Spinal cord (tissue), 10 donors: ENCODE data around the gene DDX20. TPM values are rescaled to one million over a fixed set of nuclear protein-coding genes. Genes with fewer than 3 reads are reported as not detected.

Experiments
- DNase-seq, 6 donors: peaks; one replicate each; pipeline versions ENCODE4 v3.0.0 to v3.0.0-alpha.2; 2013 to 2015; ENCODE audit warnings: low spot score in 6 of 6, low read depth in 4 of 6
- H3K27ac ChIP-seq: one replicate; pipeline ENCODE4 v1.5.1; 2013; ENCODE audit warnings: low read depth, low read length, control low read depth
- H3K27me3 ChIP-seq: one replicate; pipeline ENCODE4 v1.6.1; 2013; ENCODE audit warnings: low read length; ENCODE audit not compliant: control insufficient read depth, insufficient read depth
- H3K36me3 ChIP-seq: one replicate; pipeline ENCODE4 v1.6.1; 2013; ENCODE audit warnings: low read length; ENCODE audit not compliant: control insufficient read depth, insufficient read depth
- H3K4me1 ChIP-seq: one replicate; pipeline ENCODE4 v1.6.1; 2013; ENCODE audit warnings: low read length; ENCODE audit not compliant: control insufficient read depth, insufficient read depth
- H3K4me3 ChIP-seq: one replicate; pipeline ENCODE4 v1.5.1; 2013; ENCODE audit warnings: low read depth, low read length, control low read depth
- H3K9me3 ChIP-seq: one replicate; pipeline ENCODE4 v1.6.1; 2013; ENCODE audit warnings: low read length; ENCODE audit not compliant: control insufficient read depth, insufficient read depth
- WGBS: methylation state at CpG from one replicate; pipeline ENCODE4 v1.1.5; 2013; ENCODE audit warnings: missing lambda C conversion rate; ENCODE audit not compliant: insufficient coverage; 5-methylcytosine and 5-hydroxymethylcytosine counted together
- polyA plus RNA-seq, 2 donors: library from polyadenylated mRNA; unstranded; fragments of 120-200 nt; gene quantifications; one replicate each; pipeline ENCODE4 v1.2.1, GENCODE V29; 2013; ENCODE audit not compliant: insufficient read length in 2 of 2
- total RNA-seq, 2 donors: library from RNA; depleted of rRNA in 1 of 2; stranded (reverse); fragments of 120-200 nt in 1 of 2; fragments of >200 nt in 1 of 2; gene quantifications; one replicate each; pipeline versions ENCODE4 v1.2.3 to v1.2.4, GENCODE V29; 2013 to 2014
- donor health status: healthy.

The DDX20 gene
- total and polyA plus RNA-seq, 4 donors, result 12.6 to 18.5 (median 16.8) TPM

DNA sequence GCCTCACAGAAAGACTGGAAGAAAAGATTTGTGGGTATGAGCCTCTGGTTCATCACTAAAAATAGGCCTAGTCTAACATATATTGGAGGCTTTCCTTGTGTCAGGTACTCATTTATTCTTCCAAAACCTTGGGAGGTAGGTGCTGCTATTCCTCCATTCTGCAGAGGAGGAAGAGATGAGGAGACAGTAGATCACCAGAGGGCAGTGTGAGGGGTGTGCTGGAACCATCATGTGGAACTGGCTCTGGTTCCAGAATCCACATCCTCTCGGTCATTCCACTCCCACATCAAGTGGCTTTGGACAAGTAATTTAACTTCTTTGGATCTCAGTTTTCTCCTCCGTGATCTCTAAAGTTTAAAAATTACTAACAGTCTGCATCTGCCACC lies 9.1 kb upstream of the DDX20 start:
- peaks cover 3% of the 10 kb centered on the region for H3K27me3 ChIP-seq
- no peaks in the 10 kb centered on the region for H3K4me1 ChIP-seq
- no peaks in the 10 kb centered on the region for H3K9me3 ChIP-seq
- no peak overlapping the region for H3K4me3 ChIP-seq
- no peak overlapping the region for H3K27ac ChIP-seq
- H3K36me3 ChIP-seq, result no peaks in the 10 kb centered on the region
- 86% methylated on average over 2 of the region's 2 CpGs for WGBS
- DNase-seq, result no peak

DNA sequence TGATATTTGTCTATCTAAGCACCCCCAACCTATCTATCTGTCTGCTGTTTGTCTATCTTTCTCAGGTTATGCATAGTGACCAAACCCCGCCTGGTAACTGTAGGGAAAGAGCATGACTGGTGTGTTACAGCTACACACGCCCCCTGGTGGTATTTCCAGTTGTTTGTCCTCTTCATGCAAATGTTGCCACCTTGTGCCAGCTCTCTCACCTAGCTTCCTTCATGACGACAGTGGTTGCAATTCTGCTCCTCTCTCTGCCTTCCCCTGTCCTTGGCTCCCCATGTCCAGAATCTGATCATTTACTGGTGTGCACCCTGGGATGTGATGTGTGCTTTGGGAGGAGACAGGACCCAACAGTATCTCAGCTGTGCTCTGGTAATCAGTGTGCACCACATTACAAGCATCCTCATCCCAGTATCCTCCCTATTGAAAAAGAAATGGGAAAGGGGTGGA lies 8.4 kb upstream of the DDX20 start:
- H3K27ac ChIP-seq, result no peak overlapping the region
- no peaks in the 10 kb centered on the region for H3K27me3 ChIP-seq
- H3K36me3 ChIP-seq, result no peaks in the 10 kb centered on the region
- peak in 1 of 6 donors; percentile 39 for DNase-seq
- no peaks in the 10 kb centered on the region for H3K4me1 ChIP-seq
- H3K9me3 ChIP-seq, result no peaks in the 10 kb centered on the region
- H3K4me3 ChIP-seq, result no peak overlapping the region
- 48% methylated on average over 2 of the region's 3 CpGs for WGBS

DNA sequence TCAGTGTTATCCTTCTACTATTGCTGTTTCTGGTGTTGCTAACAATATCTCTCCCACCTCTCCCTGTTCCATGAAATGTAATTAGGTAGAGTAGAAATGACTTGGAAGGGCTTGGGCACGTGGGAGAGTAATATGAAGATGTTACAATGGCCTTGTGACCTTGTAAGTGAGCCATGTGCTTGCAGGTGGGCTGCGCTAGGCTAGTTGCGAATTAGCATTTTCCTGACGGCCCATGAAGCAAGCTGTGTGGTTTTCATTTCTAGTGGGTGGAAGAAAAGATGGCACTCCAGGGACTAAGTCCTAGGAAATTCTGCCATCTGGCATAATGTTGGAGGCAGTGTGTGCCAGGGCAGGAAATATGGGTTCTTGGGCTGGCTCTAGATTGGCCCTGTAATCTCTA lies 7.8 kb upstream of the DDX20 start:
- no peaks in the 10 kb centered on the region for H3K36me3 ChIP-seq
- no peak overlapping the region for H3K4me3 ChIP-seq
- H3K9me3 ChIP-seq, result no peaks in the 10 kb centered on the region
- H3K27ac ChIP-seq, result no peak overlapping the region
- DNase-seq, result peak in 1 of 6 donors; percentile 33
- H3K27me3 ChIP-seq, result no peaks in the 10 kb centered on the region
- WGBS, result 63% methylated on average over 4 of the region's 4 CpGs
- H3K4me1 ChIP-seq, result no peaks in the 10 kb centered on the region

DNA sequence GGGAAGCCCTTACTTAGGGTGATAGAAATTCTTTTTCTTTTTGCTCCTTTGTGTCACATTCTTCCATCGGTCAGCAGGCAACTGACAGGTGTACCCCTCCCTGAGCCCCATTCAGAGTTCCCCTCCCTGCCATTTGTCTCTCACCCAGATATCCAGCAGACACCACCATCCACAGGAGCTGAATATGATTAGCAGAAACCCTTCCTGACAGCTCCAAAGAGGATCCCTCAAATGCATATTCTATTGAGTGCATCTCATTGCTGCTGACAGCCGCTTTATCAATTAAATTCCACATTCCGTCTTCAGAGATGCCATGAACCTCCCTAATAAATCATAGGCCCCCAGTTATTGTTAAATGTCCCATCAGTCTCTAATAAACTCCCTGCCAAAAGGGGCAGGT lies 6.1 kb upstream of the DDX20 start:
- Histone ChIP-seq H3K9me3 (no peaks in the 10 kb centered on the region), H3K27ac (no peak overlapping the region), H3K36me3 (no peaks in the 10 kb centered on the region), H3K4me1 (peaks cover 3% of the 10 kb centered on the region), H3K27me3 (no peaks in the 10 kb centered on the region), H3K4me3 (no peak overlapping the region)
- no peak for DNase-seq
- WGBS, result 25% methylated on average over 1 of the region's 3 CpGs

DNA sequence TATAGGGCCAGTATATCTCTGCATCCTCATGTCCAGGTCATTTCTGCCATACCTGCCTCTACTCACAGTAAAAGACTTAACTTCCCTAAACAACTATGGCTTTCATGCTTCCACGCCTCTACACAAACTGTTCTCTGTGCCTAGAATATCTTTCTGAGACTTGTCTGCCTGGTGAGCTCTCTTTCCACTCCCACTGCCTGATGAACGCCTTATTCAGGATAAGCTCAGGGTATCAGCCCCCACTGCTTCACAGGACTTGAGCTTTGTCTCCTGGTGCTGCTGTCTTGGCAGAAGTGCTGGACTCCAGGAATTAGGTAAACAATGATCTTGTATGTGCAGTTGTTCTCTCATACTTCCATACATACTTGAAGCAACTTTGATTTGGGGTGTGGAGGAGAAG lies 4.8 kb upstream of the DDX20 start:
- Histone ChIP-seq H3K4me3 (no peak overlapping the region), H3K4me1 (peaks cover 8% of the 10 kb centered on the region), H3K27me3 (no peaks in the 10 kb centered on the region), H3K36me3 (no peaks in the 10 kb centered on the region), H3K9me3 (no peaks in the 10 kb centered on the region), H3K27ac (no peak overlapping the region)
- no peak for DNase-seq
- WGBS, result 55% methylated on average over 2 of the region's 2 CpGs

DNA sequence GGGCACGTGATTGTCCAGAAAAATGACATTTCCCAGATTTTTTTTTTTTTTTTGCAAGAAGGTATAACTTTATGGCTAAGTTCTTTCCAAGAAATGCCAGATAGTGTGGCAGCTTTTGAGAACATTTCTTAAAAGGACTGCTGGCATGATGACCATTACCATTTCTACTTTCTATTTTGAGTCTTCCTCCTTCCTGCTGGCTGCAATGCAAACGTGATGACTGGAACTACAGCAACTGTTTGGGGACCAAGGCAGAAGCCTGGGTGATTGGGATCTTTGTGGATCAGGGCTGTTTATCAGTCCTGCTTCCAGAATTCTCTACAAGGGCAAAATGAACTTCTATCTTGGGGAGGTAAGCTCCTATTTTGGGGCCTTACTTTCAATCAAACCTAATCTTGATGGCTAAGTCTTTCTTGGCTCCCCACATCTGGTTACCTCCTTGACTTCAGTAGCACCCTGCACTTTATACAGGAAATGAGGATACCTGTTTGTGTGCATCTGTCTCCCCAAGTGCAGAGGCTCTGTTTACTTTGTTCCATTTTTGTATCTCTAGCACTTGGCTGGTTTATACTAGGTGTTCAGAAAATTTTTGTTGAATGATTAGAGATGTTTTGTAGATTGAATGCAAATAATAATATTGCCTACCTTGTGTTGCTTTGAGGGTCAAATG lies 3.7 kb upstream of the DDX20 start:
- Histone ChIP-seq H3K4me3 (no peak overlapping the region), H3K27me3 (no peaks in the 10 kb centered on the region), H3K4me1 (peaks cover 10% of the 10 kb centered on the region), H3K9me3 (no peaks in the 10 kb centered on the region), H3K36me3 (no peaks in the 10 kb centered on the region), H3K27ac (no peak overlapping the region)
- no peak for DNase-seq
- no CpG with 5 or more reads among the region's 2 CpGs for WGBS

DNA sequence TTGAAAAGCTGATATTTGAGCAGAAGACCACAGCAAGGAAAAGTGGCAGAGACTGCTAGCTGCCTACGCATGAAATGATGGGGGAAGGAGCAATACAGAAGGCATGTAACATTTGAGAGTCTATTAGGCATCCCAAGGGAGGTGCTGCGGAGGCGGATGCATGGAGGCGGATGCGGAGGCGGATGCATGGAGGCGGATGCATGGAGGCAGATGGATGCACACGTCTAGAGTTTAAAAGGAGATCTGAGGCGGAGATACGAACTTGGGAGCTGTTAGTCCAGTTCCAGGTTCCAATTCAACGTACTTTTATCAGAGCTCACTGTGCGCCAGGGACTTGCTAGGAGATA lies 744 bp upstream of the DDX20 start:
- peak overlapping the region; percentile 95 for H3K4me3 ChIP-seq
- peak overlapping the region; percentile 97 for H3K27ac ChIP-seq
- H3K9me3 ChIP-seq, result no peaks in the 10 kb centered on the region
- peak in 4 of 6 donors; percentile 42 to 96 (median 50) for DNase-seq
- peaks cover 11% of the 10 kb centered on the region for H3K4me1 ChIP-seq
- under 1% methylated on average over 12 of the region's 12 CpGs for WGBS
- H3K36me3 ChIP-seq, result no peaks in the 10 kb centered on the region
- no peaks in the 10 kb centered on the region for H3K27me3 ChIP-seq

- peak overlapping the region; percentile 97 for H3K27ac ChIP-seq
- peak overlapping the region; percentile 95 for H3K4me3 ChIP-seq
- H3K36me3 ChIP-seq, result no peaks in the 10 kb centered on the region
- peaks cover 11% of the 10 kb centered on the region for H3K4me1 ChIP-seq
- no peaks in the 10 kb centered on the region for H3K27me3 ChIP-seq
- no peaks in the 10 kb centered on the region for H3K9me3 ChIP-seq
- DNase-seq, result no peak
- under 1% methylated on average over 32 of the region's 35 CpGs for WGBS
Observed at GRCh38 chr1:111756124-111756513, 418 bp downstream of the DDX20 start.

GRCh38 chr1:111758373-111758772 lies 2.7 kb downstream of the DDX20 start:
- no peak overlapping the region for H3K4me3 ChIP-seq
- no peaks in the 10 kb centered on the region for H3K9me3 ChIP-seq
- peaks cover 4% of the 10 kb centered on the region for H3K36me3 ChIP-seq
- no peak overlapping the region for H3K27ac ChIP-seq
- peaks cover 11% of the 10 kb centered on the region for H3K4me1 ChIP-seq
- no peak for DNase-seq
- no peaks in the 10 kb centered on the region for H3K27me3 ChIP-seq
- WGBS, result 30% methylated on average over 1 of the region's 2 CpGs

GRCh38 chr1:111761717-111762116 lies 6.0 kb downstream of the DDX20 start:
- peaks cover 3% of the 10 kb centered on the region for H3K4me1 ChIP-seq
- no CpG with 5 or more reads among the region's 2 CpGs for WGBS
- H3K36me3 ChIP-seq, result peaks cover 17% of the 10 kb centered on the region
- H3K27ac ChIP-seq, result no peak overlapping the region
- H3K4me3 ChIP-seq, result no peak overlapping the region
- no peaks in the 10 kb centered on the region for H3K9me3 ChIP-seq
- no peak for DNase-seq
- no peaks in the 10 kb centered on the region for H3K27me3 ChIP-seq
